GM21360 (cell line): ENCODE measurements around the gene AGAP5.

Experiments
- ATAC-seq: cut with Tn5 transposase; IDR thresholded peaks from one replicate; pipeline ENCODE4 v1.9.1; 2021; ENCODE audit warnings: mild to moderate bottlenecking, moderate library complexity; ENCODE audit not compliant: unreplicated experiment

AGAP5 gene

DNA sequence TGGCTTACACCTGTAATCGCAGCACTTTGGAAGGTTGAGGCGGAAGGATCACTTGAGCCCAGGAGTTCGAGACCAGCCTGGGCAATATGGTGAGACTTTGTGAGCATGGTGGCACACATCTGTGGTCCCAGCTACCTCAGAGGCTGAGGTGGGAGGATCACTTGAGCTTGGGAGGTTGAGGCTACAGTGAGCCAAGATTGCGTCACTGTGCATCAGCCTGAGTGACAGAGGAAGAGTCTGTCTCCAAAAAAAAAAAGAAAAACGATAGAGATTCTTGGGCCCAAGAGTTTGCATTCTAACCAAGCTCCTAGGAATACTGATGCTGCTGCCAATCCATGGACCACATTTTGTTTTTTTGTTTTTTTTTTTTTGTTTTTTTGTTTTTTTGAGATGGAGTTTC lies 68.7 kb downstream of the AGAP5 start:
- ATAC-seq = no peak

DNA sequence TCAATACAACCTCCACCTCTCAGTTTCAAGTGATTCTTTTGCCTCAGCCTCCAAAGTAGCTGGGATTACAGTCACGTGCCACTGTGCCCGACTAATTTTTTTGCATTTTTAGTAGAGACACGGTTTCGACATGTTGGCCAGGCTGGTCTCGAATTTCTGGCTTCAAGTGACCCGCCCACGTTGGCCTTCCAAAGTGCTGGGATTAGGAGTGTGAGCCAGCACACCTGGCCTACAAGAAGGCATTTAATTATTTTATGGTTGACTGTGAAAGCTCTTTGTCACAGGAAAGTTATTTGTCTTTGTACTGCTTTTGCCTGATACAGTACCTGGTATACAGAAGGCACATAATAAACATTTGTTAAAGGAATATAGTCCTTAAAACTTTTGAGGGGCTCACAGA lies 69.5 kb downstream of the AGAP5 start:
- ATAC-seq = no peak

GRCh38 chr10:73627300-73627699 lies 70.6 kb downstream of the AGAP5 start:
- ATAC-seq = no peak

GRCh38 chr10:73625884-73626752 lies 71.8 kb downstream of the AGAP5 start:
- peak; percentile 96 for ATAC-seq

DNA sequence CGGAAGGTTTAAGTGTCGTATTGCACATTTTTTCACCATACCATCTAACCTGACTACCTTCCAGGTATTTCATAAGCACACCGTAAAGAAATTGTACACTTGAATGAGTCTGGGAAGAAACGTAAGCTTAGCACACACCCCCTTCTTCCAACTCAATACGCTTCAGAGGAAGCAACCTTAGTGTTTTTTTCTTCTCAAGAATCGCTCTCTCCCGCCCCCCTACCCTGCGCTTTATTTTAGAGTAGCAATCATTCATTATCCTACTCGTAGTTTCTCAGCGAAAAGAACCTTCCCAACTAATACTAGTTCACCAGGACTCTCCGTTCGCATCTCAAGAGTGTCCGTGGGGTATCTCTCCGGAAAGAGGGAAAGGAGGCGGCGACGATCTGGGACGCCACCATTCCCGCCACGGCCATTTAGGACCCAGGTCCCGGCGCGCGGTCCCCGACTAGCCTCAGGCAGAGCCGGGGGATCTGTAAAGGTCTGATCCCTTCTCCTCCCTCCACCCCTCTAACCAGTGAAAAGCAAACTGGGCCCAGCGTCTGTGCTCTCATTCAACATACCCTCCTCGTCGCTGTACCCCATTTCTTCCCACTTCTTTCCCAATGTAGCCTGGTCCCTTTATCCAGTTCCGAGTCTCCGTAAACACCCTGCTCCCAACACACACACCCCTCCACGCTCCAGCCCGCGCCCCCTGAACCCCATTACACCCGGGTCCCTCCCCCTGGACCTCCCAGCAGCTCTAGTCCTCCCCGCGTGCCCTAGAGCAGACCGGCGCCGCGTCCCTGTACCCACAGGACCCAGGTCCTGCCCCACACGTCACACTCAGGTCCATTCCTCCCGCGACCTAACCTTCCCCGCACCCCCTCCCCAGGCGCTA lies 72.7 kb downstream of the AGAP5 start:
- ATAC-seq = peak; percentile 30
